Measurements from ENCODE around the gene NLRP10. TPM values are rescaled to one million over a fixed set of nuclear protein-coding genes. Genes with fewer than 3 reads are reported as not detected.

Gene NLRP10
- total RNA-seq, 1 donor from 2014 or later = 0.70 TPM

- Mint-ChIP-seq H3K4me1 (ENCODE audit: low read depth) (no peaks in the 10 kb centered on the region), H3K36me3 (ENCODE audit: low read depth) (peaks cover 2% of the 10 kb centered on the region), H3K27ac (ENCODE audit: unreplicated experiment) (no peak overlapping the region), H3K4me3 (ENCODE audit: unreplicated experiment) (no peak overlapping the region), H3K27me3 (ENCODE audit: low read depth) (peaks cover 14% of the 10 kb centered on the region), H3K9me3 (ENCODE audit: low read depth) (peaks cover 16% of the 10 kb centered on the region)
- TF ChIP-seq CTCF (IDR thresholded peaks at IDR 0.05) = no peak
- DNase-seq (ENCODE audit: low spot score) = no peak
Measured at GRCh38 chr11:7936615-7937014, 28.6 kb downstream of the NLRP10 start.

- Mint-ChIP-seq H3K4me3 (ENCODE audit: unreplicated experiment) (no peak within 1 kb of the TSS), H3K9me3 (ENCODE audit: low read depth) (peaks cover 18% of the 10 kb centered on the region), H3K36me3 (ENCODE audit: low read depth) (peaks cover 4% of the 10 kb centered on the region), H3K27ac (ENCODE audit: unreplicated experiment) (no peak within 1 kb of the TSS), H3K4me1 (ENCODE audit: low read depth) (no peaks in the 10 kb centered on the region), H3K27me3 (ENCODE audit: low read depth) (peaks cover 15% of the 10 kb centered on the region)
- DNase-seq (ENCODE audit: low spot score) = no peak
- no peak for TF ChIP-seq CTCF (IDR thresholded peaks at IDR 0.05)
Measured at GRCh38 chr11:7931168-7931567, 34.1 kb downstream of the NLRP10 start, which contains the start of gene OR10A6. Gene OR10A6, minus strand, starts transcription at chr11:7931268. Its CDS starts 2,606 bp downstream, at chr11:7928662.

- Mint-ChIP-seq H3K36me3 (ENCODE audit: low read depth) (peaks cover 6% of the 10 kb centered on the region), H3K4me3 (ENCODE audit: unreplicated experiment) (no peak overlapping the region), H3K9me3 (ENCODE audit: low read depth) (peaks cover 6% of the 10 kb centered on the region), H3K4me1 (ENCODE audit: low read depth) (no peaks in the 10 kb centered on the region), H3K27me3 (ENCODE audit: low read depth) (peaks cover 12% of the 10 kb centered on the region), H3K27ac (ENCODE audit: unreplicated experiment) (no peak overlapping the region)
- DNase-seq (ENCODE audit: low spot score) = no peak
- TF ChIP-seq CTCF (IDR thresholded peaks at IDR 0.05) = no peak
Measured at GRCh38 chr11:7927635-7928034, 37.6 kb downstream of the NLRP10 start.

- Mint-ChIP-seq H3K27ac (ENCODE audit: unreplicated experiment) (no peak overlapping the region), H3K9me3 (ENCODE audit: low read depth) (no peaks in the 10 kb centered on the region), H3K4me3 (ENCODE audit: unreplicated experiment) (no peak overlapping the region), H3K4me1 (ENCODE audit: low read depth) (no peaks in the 10 kb centered on the region), H3K36me3 (ENCODE audit: low read depth) (peaks cover 4% of the 10 kb centered on the region), H3K27me3 (ENCODE audit: low read depth) (peaks cover 4% of the 10 kb centered on the region)
- DNase-seq (ENCODE audit: low spot score) = no peak
- TF ChIP-seq CTCF (IDR thresholded peaks at IDR 0.05) = no peak
Measured at GRCh38 chr11:7924536-7924935, 40.7 kb downstream of the NLRP10 start.

- Mint-ChIP-seq H3K4me3 (ENCODE audit: unreplicated experiment) (no peak overlapping the region), H3K27ac (ENCODE audit: unreplicated experiment) (no peak overlapping the region)
Measured at GRCh38 chr11:7918141-7918540, 47.1 kb downstream of the NLRP10 start.

More at GRCh38 chr11:7918141-7918540, 47.1 kb downstream of the NLRP10 start:
- H3K4me1 Mint-ChIP-seq (ENCODE audit: low read depth) = no peaks in the 10 kb centered on the region
- DNase-seq (ENCODE audit: low spot score) = no peak
- no peaks in the 10 kb centered on the region for H3K36me3 Mint-ChIP-seq (ENCODE audit: low read depth)
- no peaks in the 10 kb centered on the region for H3K9me3 Mint-ChIP-seq (ENCODE audit: low read depth)
- no peak for TF ChIP-seq CTCF (IDR thresholded peaks at IDR 0.05)
- H3K27me3 Mint-ChIP-seq (ENCODE audit: low read depth) = no peaks in the 10 kb centered on the region

Other genes with a start within 250 kb of the NLRP10 start
- 0.92 TPM in 1 of 3 replicates, not detected in the others for gene OR5P2, start 168.5 kb downstream of the NLRP10 start, total RNA-seq
- gene OR5P3, start 134.6 kb downstream of the NLRP10 start, total RNA-seq = 0.30 to 0.46 TPM in 2 of 3 replicates, not detected in the other
- gene OR10A6, start 34.2 kb downstream of the NLRP10 start, total RNA-seq = not detected in 3 replicates
- gene OR10A3, start 23.7 kb downstream of the NLRP10 start, total RNA-seq = not detected in 3 replicates
- 208 to 225 TPM (median 219 TPM) in 3 replicates for gene EIF3F, start 21.9 kb upstream of the NLRP10 start, total RNA-seq
- 14.1 to 17.2 TPM (median 14.3 TPM) in 3 replicates for gene TUB, start 115.8 kb upstream of the NLRP10 start, total RNA-seq
- gene RIC3, start 203.6 kb upstream of the NLRP10 start, total RNA-seq = 0.12 to 0.41 TPM in 2 of 3 replicates, not detected in the other